UCSD-AML1 (cell line): ENCODE results near the gene HSPA2.
"Not testable (repeated sequence)": the region's sequence is repeated elsewhere in the genome, so short reads cannot be mapped to it uniquely, and the experiment has no call there.

Experiments
- DNase-seq: peaks from one replicate; lab custom pipeline; 2025; ENCODE audit not compliant: unreplicated experiment; lab: John Stamatoyannopoulos, UW

HSPA2 gene

GRCh38 chr14:64513271-64513670 is 27.3 kb upstream of the HSPA2 start:
- no peak for DNase-seq

- DNase-seq, result no peak
These were observed 25.5 kb upstream of the HSPA2 start for GRCh38 chr14:64515053-64515452.

GRCh38 chr14:64516969-64517368 is 23.6 kb upstream of the HSPA2 start:
- no peak for DNase-seq

- not testable (repeated sequence) for DNase-seq
These were observed 22.9 kb upstream of the HSPA2 start for GRCh38 chr14:64517667-64518066.

- no peak for DNase-seq
These were observed 22.3 kb upstream of the HSPA2 start for GRCh38 chr14:64518229-64518628.

- no peak for DNase-seq
These were observed 19.8 kb upstream of the HSPA2 start for GRCh38 chr14:64520699-64521098.

GRCh38 chr14:64522591-64523355 is 17.8 kb upstream of the HSPA2 start:
- DNase-seq, result no peak

- no peak for DNase-seq
These were observed 15.2 kb upstream of the HSPA2 start for GRCh38 chr14:64525354-64525753.

- DNase-seq, result no peak
These were observed 9.0 kb upstream of the HSPA2 start for GRCh38 chr14:64531567-64531966.

- DNase-seq, result no peak
These were observed 3.9 kb upstream of the HSPA2 start for GRCh38 chr14:64536488-64537245.

- DNase-seq, result no peak
These were observed 875 bp downstream of the HSPA2 start for GRCh38 chr14:64541261-64541971.

GRCh38 chr14:64541972-64542835 is 1.7 kb downstream of the HSPA2 start:
- DNase-seq, result no peak

- DNase-seq, result no peak
These were observed 2.3 kb downstream of the HSPA2 start for GRCh38 chr14:64542836-64543201.

- DNase-seq, result no peak
These were observed 4.2 kb downstream of the HSPA2 start for GRCh38 chr14:64544607-64545312.

GRCh38 chr14:64549016-64549415 is 8.5 kb downstream of the HSPA2 start:
- DNase-seq, result no peak

- peak; percentile 20 for DNase-seq
These were observed 9.5 kb downstream of the HSPA2 start, which contains the start of gene PPP1R36 for GRCh38 chr14:64549791-64550620. Gene PPP1R36 (plus strand): TSS chr14:64549961. CDS start chr14:64549998, 37 bp downstream.

GRCh38 chr14:64550621-64551333 is 10.2 kb downstream of the HSPA2 start:
- DNase-seq, result no peak

GRCh38 chr14:64554556-64554955 is 14.0 kb downstream of the HSPA2 start:
- DNase-seq, result no peak

- DNase-seq, result no peak
These were observed 16.0 kb downstream of the HSPA2 start for GRCh38 chr14:64556526-64556925.
